PC-3 (cell line): ENCODE results near the gene SNCA. TPM values are rescaled to one million over a fixed set of nuclear protein-coding genes. Genes with fewer than 3 reads are reported as not detected.

Experiments used
- ATAC-seq: fragments of 200-7000 bp; cut with Tn5 transposase; 2 replicates; pipeline ENCODE4 v1.9.1; 2020; ENCODE audit warnings: mild to moderate bottlenecking, moderate library complexity
- BruUV-seq: library from RNA; stranded (reverse); fragments of 400-500 nt; replicated peaks from 2 replicates; lab custom pipeline; 2021; lab: Mats Ljungman, UMichigan
- CTCF ChIA-PET: fragments of 300-600 bp; sonication (Branson Sonifier 250); formaldehyde crosslinking; loops from one replicate; lab custom pipeline; 2022; ENCODE audit warnings: antibody characterized with exemption; lab: Charles Lee
- POLR2A ChIA-PET: fragments of 300-600 bp; sonication (Branson Sonifier 250); formaldehyde crosslinking; loops from one replicate; lab custom pipeline; 2022; ENCODE audit warnings: antibody characterized with exemption; ENCODE audit not compliant: unreplicated experiment; lab: Charles Lee
- DNase-seq: peaks from one replicate; pipeline ENCODE4 v3.0.0-alpha.2; 2015
- H2AFZ ChIP-seq: fragments of 300-600 bp; sonication (generic); 2 replicates; pipeline ENCODE4 v1.6.0; 2016; ENCODE audit warnings: antibody characterized with exemption, low read length
- H3F3A ChIP-seq: fragments of 300-600 bp; sonication (generic); one replicate; pipeline ENCODE4 v1.6.0; 2017; ENCODE audit warnings: antibody characterized with exemption, low read length, control low read depth, mild to moderate bottlenecking; ENCODE audit not compliant: unreplicated experiment
- H3K27ac ChIP-seq: fragments of 300-600 bp; sonication (generic); 2 replicates; pipeline ENCODE4 v1.5.1; 2016; ENCODE audit warnings: mild to moderate bottlenecking, low read length
- H3K27me3 ChIP-seq: fragments of 300-600 bp; sonication (generic); 2 replicates; pipeline ENCODE4 v1.6.1; 2016; ENCODE audit warnings: low read length, mixed read lengths
- H3K36me3 ChIP-seq: fragments of 300-600 bp; sonication (generic); 2 replicates; pipeline ENCODE4 v1.6.1; 2016; ENCODE audit warnings: low read depth, mixed run types, low read length, mixed read lengths
- H3K4me1 ChIP-seq: fragments of 300-600 bp; sonication (generic); 2 replicates; pipeline ENCODE4 v1.5.1; 2016; ENCODE audit warnings: low read length; ENCODE audit not compliant: insufficient read depth
- H3K4me2 ChIP-seq: fragments of 300-600 bp; sonication (generic); 2 replicates; pipeline ENCODE4 v1.6.0; 2016; ENCODE audit warnings: low read length
- H3K4me3 ChIP-seq: fragments of 300-600 bp; sonication (generic); 2 replicates; pipeline ENCODE4 v1.5.1; 2016; ENCODE audit warnings: mild to moderate bottlenecking, low read length, mixed read lengths
- H3K79me2 ChIP-seq: fragments of 300-600 bp; sonication (generic); 2 replicates; pipeline ENCODE4 v1.6.1; 2017; ENCODE audit warnings: low read length, mixed read lengths
- H3K9ac ChIP-seq: fragments of 300-600 bp; sonication (generic); 2 replicates; pipeline ENCODE4 v1.6.0; 2016; ENCODE audit warnings: mild to moderate bottlenecking, low read length
- H3K9me2 ChIP-seq: fragments of 300-600 bp; sonication (generic); replicated peaks from 2 replicates; pipeline ENCODE4 v1.6.1; 2016; ENCODE audit warnings: mixed run types, low read length, mixed read lengths
- H3K9me3 ChIP-seq: fragments of 300-600 bp; sonication (generic); 2 replicates; pipeline ENCODE4 v1.6.1; 2016; ENCODE audit warnings: low read length, mixed read lengths
- H4K20me1 ChIP-seq: fragments of 300-600 bp; sonication (generic); 2 replicates; pipeline ENCODE4 v1.6.1; 2016; ENCODE audit warnings: low read length, mixed read lengths
- CTCF ChIP-seq: fragments of 300-600 bp; sonication (generic); conservative IDR thresholded peaks from 2 replicates; pipeline ENCODE4 v1.5.1; 2017; ENCODE audit warnings: antibody characterized with exemption, low read depth, mild to moderate bottlenecking, low read length
- EZH2 ChIP-seq: fragments of 300-600 bp; sonication (generic); IDR thresholded peaks from one replicate; pipeline ENCODE4 v1.6.1; 2017; ENCODE audit warnings: antibody characterized with exemption, mild to moderate bottlenecking, low read length; ENCODE audit not compliant: unreplicated experiment
- EZH2phosphoT487 ChIP-seq: fragments of 300-600 bp; sonication (generic); IDR thresholded peaks from 2 replicates; pipeline ENCODE4 v1.6.1; 2018; ENCODE audit warnings: mild to moderate bottlenecking, antibody characterized with exemption, low read length, borderline replicate concordance
- intact Hi-C: fragments of 100-400 bp; cut with micrococcal nuclease; formaldehyde crosslinking; loops from 2 replicates; pipeline ENCODE4 v1.9.0; 2023
- total RNA-seq: library from RNA; depleted of rRNA; stranded (reverse); fragments of >200 nt; gene quantifications from 2 replicates; pipeline ENCODE4 v1.2.3, GENCODE V29; 2014

SNCA gene
- total RNA-seq, 1 experiment from 2014 or later: 1.2 TPM

GRCh38 chr4:89704651-89705395, 132.1 kb downstream of the SNCA start:
- ATAC-seq (no peak), DNase-seq (no peak)
- CTCF ChIA-PET: no interaction called here
- Histone ChIP-seq H3K4me3 (no peak overlapping the region), H3K27me3 (no peaks in the 10 kb centered on the region), H3K4me2 (no peak overlapping the region), H3F3A (no peaks in the 10 kb centered on the region), H3K9me2 (no peaks in the 10 kb centered on the region), H3K4me1 (no peaks in the 10 kb centered on the region), H3K79me2 (no peaks in the 10 kb centered on the region), H3K36me3 (no peaks in the 10 kb centered on the region), H2AFZ (no peak overlapping the region), H3K9ac (no peak overlapping the region), H3K27ac (no peak overlapping the region), H4K20me1 (no peaks in the 10 kb centered on the region), H3K9me3 (no peaks in the 10 kb centered on the region)
- POLR2A ChIA-PET: no interaction called here
- intact Hi-C loops: no loop called here
- TF ChIP-seq CTCF (no peak), EZH2 (no peak)
- BruUV-seq: no TSS peak

GRCh38 chr4:89703829-89704590, 133.0 kb downstream of the SNCA start:
- ATAC-seq: no peak
- Histone ChIP-seq H3K4me2 (no peak overlapping the region), H3F3A (no peaks in the 10 kb centered on the region), H3K4me3 (no peak overlapping the region), H2AFZ (no peak overlapping the region), H3K9me3 (no peaks in the 10 kb centered on the region), H3K9ac (no peak overlapping the region), H3K79me2 (no peaks in the 10 kb centered on the region), H3K9me2 (no peaks in the 10 kb centered on the region), H4K20me1 (no peaks in the 10 kb centered on the region), H3K27me3 (no peaks in the 10 kb centered on the region), H3K27ac (no peak overlapping the region), H3K4me1 (no peaks in the 10 kb centered on the region), H3K36me3 (no peaks in the 10 kb centered on the region)
- ChIA-PET CTCF (no interaction called here), POLR2A (no interaction called here)
- DNase-seq: no peak
- BruUV-seq: no TSS peak
- intact Hi-C loops: no loop called here
- TF ChIP-seq EZH2phosphoT487 (no peak), CTCF (no peak), EZH2 (no peak)

- Histone ChIP-seq H3K27ac (no peak overlapping the region), H4K20me1 (no peaks in the 10 kb centered on the region), H3K9ac (no peak overlapping the region), H2AFZ (no peak overlapping the region), H3K4me3 (no peak overlapping the region), H3K4me1 (no peaks in the 10 kb centered on the region), H3K4me2 (no peak overlapping the region), H3K27me3 (no peaks in the 10 kb centered on the region), H3F3A (no peaks in the 10 kb centered on the region), H3K9me2 (no peaks in the 10 kb centered on the region), H3K36me3 (no peaks in the 10 kb centered on the region), H3K79me2 (no peaks in the 10 kb centered on the region), H3K9me3 (no peaks in the 10 kb centered on the region)
- CTCF ChIA-PET: no interaction called here
- BruUV-seq: no TSS peak
- POLR2A ChIA-PET: no interaction called here
- DNase-seq (no peak), ATAC-seq (no peak)
- intact Hi-C loops: no loop called here
- no peak for TF ChIP-seq EZH2
- no peak for TF ChIP-seq CTCF
Observed at GRCh38 chr4:89700766-89701423, 136.1 kb downstream of the SNCA start.
